ENCODE data around the gene SIX1. TPM values are rescaled to one million over a fixed set of nuclear protein-coding genes. Genes with fewer than 3 reads are reported as not detected.

SIX1 gene
- total and polyA plus RNA-seq, 4 donors: 0.10 to 10.6 (median 1.9) TPM

DNA sequence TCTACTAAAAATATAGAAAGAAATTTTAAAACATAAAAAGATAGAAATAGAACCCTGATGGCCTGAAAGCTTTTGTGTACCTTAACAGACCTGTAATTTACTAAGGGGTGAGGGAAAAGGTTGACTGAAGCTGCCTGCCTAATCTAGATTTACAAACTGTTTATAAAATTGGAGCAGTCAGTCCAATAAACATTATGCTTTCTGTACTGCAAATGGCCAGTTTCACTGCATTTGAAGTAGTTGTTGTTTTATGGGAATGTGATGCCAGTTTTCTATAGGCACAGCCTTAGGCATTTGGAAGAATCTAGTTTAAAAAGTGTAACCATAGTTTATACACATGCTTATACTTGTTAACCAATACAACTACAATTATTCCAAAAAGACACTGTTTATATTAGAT, 19.1 kb downstream of the SIX1 start:
- no peak for DNase-seq
- Histone ChIP-seq H3K9me3 (ENCODE audit: control insufficient read depth, low read length) (no peaks in the 10 kb centered on the region), H3K4me3 (ENCODE audit: low read length in 2 of 2) (no peak overlapping the region), H3K4me1 (ENCODE audit: control insufficient read depth in 1 of 2, insufficient read depth in 2 of 2, low read length in 2 of 2) (no peaks in the 10 kb centered on the region), H3K36me3 (ENCODE audit: control insufficient read depth in 1 of 2, insufficient read depth in 2 of 2, low read length in 1 of 2) (no peaks in the 10 kb centered on the region), H3K27ac (ENCODE audit: low read depth in 1 of 2, low read length in 2 of 2) (no peak overlapping the region), H3K27me3 (ENCODE audit: control insufficient read depth in 1 of 2, insufficient read depth in 2 of 2, low read length in 1 of 2) (no peaks in the 10 kb centered on the region)
- intact Hi-C loops (cut with DNase I): no loop called here
- ATAC-seq (ENCODE audit: low FRiP score): no peak

DNA sequence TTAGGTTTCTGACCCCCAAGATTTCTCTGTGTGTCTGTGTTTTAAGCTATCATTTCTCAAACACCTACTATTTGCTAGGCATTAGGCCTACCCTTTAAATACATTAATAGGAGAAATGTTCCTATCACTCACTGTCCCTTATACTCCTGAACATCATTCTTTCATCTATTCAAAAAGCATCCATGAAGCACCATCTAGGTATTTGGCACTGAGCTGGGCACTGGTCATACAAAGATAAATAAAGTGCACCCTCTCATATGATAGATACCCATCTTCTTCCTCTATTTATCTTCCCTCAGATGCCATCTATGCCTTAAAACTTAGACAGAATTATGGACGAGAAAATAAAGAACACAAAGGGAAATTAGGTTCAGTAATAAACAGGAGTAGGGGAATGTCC, 20.4 kb downstream of the SIX1 start:
- Histone ChIP-seq H3K36me3 (ENCODE audit: control insufficient read depth in 1 of 2, insufficient read depth in 2 of 2, low read length in 1 of 2) (no peaks in the 10 kb centered on the region), H3K27me3 (ENCODE audit: control insufficient read depth in 1 of 2, insufficient read depth in 2 of 2, low read length in 1 of 2) (no peaks in the 10 kb centered on the region), H3K27ac (ENCODE audit: low read depth in 1 of 2, low read length in 2 of 2) (no peak overlapping the region), H3K9me3 (ENCODE audit: control insufficient read depth, low read length) (no peaks in the 10 kb centered on the region), H3K4me1 (ENCODE audit: control insufficient read depth in 1 of 2, insufficient read depth in 2 of 2, low read length in 2 of 2) (no peaks in the 10 kb centered on the region), H3K4me3 (ENCODE audit: low read length in 2 of 2) (no peak overlapping the region)
- intact Hi-C loops (cut with DNase I): no loop called here
- WGBS, 2 donors: 83% methylated on average over 1 of the region's 1 CpG
- DNase-seq (no peak), ATAC-seq (ENCODE audit: low FRiP score) (no peak)

DNA sequence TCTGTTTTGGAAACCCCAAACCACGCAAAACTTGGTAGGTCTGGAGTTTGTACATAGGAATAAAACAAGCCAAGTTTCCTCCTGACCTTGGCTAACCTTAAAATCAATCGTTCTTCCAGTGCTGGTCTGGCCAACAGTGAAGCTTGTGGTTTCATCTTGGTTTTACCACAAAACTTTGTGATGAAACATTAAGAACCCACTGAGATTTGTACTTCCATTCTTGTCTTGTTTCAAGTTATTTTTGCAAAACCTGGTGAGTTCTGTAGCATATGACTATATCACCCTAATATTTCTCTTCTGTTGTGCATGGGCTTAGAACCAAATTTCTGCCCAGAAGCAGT, 26.4 kb downstream of the SIX1 start:
- ATAC-seq (ENCODE audit: low FRiP score): peak; percentile 75
- H3K9me3 ChIP-seq (ENCODE audit: control insufficient read depth, low read length): no peaks in the 10 kb centered on the region

DNA sequence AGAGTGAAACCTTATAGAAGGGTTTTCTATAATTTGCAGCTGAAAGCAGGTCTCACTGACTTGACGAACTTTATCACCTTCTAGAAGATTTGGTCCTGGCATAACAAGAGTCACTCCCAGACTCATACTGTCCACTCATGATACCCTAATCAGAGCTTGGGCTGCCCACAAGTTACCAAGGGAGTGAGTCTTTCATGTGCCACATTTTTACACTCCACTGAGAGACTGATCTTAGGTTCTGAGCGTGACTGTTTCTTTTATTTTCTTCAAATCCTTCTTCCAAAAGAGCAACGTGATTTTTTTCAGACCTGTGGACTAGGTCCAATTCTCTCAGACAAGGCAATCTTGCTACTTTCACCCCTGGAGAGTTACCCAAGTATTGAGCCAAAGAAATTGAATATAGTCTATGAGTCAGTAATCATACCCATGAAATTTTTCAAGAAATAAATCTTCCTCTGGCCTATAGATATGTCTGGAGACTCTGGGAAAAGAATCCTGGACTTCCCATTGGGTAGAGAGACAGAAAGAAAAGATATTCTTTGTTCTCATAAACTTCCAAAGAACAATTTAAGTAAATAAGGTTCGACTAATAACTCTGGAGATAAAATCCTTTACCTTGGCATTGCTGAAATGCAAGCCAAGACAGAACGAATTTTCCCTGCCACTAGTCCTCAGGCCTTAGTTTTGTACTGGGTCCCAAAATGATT, 26.9 kb downstream of the SIX1 start:
- Histone ChIP-seq H3K4me1 (ENCODE audit: control insufficient read depth in 1 of 2, insufficient read depth in 2 of 2, low read length in 2 of 2) (no peaks in the 10 kb centered on the region), H3K27me3 (ENCODE audit: control insufficient read depth in 1 of 2, insufficient read depth in 2 of 2, low read length in 1 of 2) (no peaks in the 10 kb centered on the region), H3K27ac (ENCODE audit: low read depth in 1 of 2, low read length in 2 of 2) (no peak overlapping the region), H3K36me3 (ENCODE audit: control insufficient read depth in 1 of 2, insufficient read depth in 2 of 2, low read length in 1 of 2) (no peaks in the 10 kb centered on the region), H3K4me3 (ENCODE audit: low read length in 2 of 2) (no peak overlapping the region), H3K9me3 (ENCODE audit: control insufficient read depth, low read length) (no peaks in the 10 kb centered on the region)
- ATAC-seq (ENCODE audit: low FRiP score) (peak; percentile 69), DNase-seq (no peak)
- WGBS, 2 donors: 27 to 32% methylated on average over 5 of the region's 5 CpGs
- intact Hi-C loops (cut with DNase I): no loop called here

More for the DNA sequence above, 26.4 kb downstream of the SIX1 start:
- Histone ChIP-seq H3K27me3 (ENCODE audit: control insufficient read depth in 1 of 2, insufficient read depth in 2 of 2, low read length in 1 of 2) (no peaks in the 10 kb centered on the region), H3K4me3 (ENCODE audit: low read length in 2 of 2) (no peak overlapping the region), H3K36me3 (ENCODE audit: control insufficient read depth in 1 of 2, insufficient read depth in 2 of 2, low read length in 1 of 2) (no peaks in the 10 kb centered on the region), H3K4me1 (ENCODE audit: control insufficient read depth in 1 of 2, insufficient read depth in 2 of 2, low read length in 2 of 2) (no peaks in the 10 kb centered on the region), H3K27ac (ENCODE audit: low read depth in 1 of 2, low read length in 2 of 2) (no peak overlapping the region)
- DNase-seq: no peak
- intact Hi-C loops (cut with DNase I): no loop called here
- WGBS, 2 donors: 12 to 13% methylated on average over 2 of the region's 2 CpGs

DNA sequence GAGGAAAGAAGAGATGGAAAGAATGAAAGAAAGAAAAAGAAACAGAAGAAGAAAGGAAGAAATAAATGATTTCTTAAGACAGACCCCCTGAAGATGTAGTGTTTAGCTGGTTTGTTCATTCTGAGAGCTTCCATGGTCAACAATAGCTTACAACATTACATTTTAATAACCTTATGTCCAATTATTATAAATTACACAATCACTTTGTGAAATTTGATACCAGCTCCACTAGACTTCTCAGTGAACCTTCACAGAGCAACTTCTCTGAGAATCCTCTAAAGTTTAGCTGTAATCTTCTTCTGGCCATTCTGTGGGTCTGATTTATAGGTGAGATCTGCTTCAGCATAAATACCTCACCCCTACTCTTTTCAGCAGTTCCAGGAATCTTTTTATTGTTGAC, 27.9 kb downstream of the SIX1 start:
- Histone ChIP-seq H3K27ac (ENCODE audit: low read depth in 1 of 2, low read length in 2 of 2) (no peak overlapping the region), H3K4me3 (ENCODE audit: low read length in 2 of 2) (no peak overlapping the region), H3K27me3 (ENCODE audit: control insufficient read depth in 1 of 2, insufficient read depth in 2 of 2, low read length in 1 of 2) (no peaks in the 10 kb centered on the region), H3K36me3 (ENCODE audit: control insufficient read depth in 1 of 2, insufficient read depth in 2 of 2, low read length in 1 of 2) (no peaks in the 10 kb centered on the region), H3K4me1 (ENCODE audit: control insufficient read depth in 1 of 2, insufficient read depth in 2 of 2, low read length in 2 of 2) (peaks cover 0 to 3% of the 10 kb centered on the region in 2 donors), H3K9me3 (ENCODE audit: control insufficient read depth, low read length) (no peaks in the 10 kb centered on the region)
- intact Hi-C loops (cut with DNase I): no loop called here
- ATAC-seq (ENCODE audit: low FRiP score): no peak
- no peak for DNase-seq

DNA sequence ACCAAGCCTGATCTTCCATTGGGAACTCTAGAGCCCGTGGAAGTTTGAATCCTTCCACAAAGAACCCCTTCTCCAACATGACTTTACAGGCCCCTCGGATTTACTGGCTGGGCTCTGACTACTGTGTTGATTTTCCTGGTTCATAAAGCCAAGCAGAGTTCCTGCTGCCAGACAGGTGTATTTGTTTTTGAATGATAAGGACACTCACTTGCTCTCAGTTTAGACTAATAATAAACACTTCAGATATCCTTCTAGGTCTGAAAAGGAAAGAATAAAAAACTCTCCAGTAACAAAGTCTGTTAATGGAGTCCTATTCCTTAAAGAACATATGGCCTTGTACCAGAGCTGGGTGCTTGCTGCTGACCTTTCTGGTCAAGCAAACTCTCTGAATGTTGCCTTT, 31.0 kb downstream of the SIX1 start:
- no peak overlapping the region for H3K4me3 ChIP-seq (ENCODE audit: low read length in 2 of 2)
- no peaks in the 10 kb centered on the region for H3K36me3 ChIP-seq (ENCODE audit: control insufficient read depth in 1 of 2, insufficient read depth in 2 of 2, low read length in 1 of 2)
- DNase-seq (no peak), ATAC-seq (ENCODE audit: low FRiP score) (no peak)
- peaks cover 0 to 4% of the 10 kb centered on the region in 2 donors for H3K4me1 ChIP-seq (ENCODE audit: control insufficient read depth in 1 of 2, insufficient read depth in 2 of 2, low read length in 2 of 2)
- no peaks in the 10 kb centered on the region for H3K9me3 ChIP-seq (ENCODE audit: control insufficient read depth, low read length)
- no peaks in the 10 kb centered on the region for H3K27me3 ChIP-seq (ENCODE audit: control insufficient read depth in 1 of 2, insufficient read depth in 2 of 2, low read length in 1 of 2)
- H3K27ac ChIP-seq (ENCODE audit: low read depth in 1 of 2, low read length in 2 of 2): no peak overlapping the region
- 80 to 85% methylated on average over 2 of the region's 2 CpGs for WGBS, 2 donors
- intact Hi-C loops (cut with DNase I): no loop called here

DNA sequence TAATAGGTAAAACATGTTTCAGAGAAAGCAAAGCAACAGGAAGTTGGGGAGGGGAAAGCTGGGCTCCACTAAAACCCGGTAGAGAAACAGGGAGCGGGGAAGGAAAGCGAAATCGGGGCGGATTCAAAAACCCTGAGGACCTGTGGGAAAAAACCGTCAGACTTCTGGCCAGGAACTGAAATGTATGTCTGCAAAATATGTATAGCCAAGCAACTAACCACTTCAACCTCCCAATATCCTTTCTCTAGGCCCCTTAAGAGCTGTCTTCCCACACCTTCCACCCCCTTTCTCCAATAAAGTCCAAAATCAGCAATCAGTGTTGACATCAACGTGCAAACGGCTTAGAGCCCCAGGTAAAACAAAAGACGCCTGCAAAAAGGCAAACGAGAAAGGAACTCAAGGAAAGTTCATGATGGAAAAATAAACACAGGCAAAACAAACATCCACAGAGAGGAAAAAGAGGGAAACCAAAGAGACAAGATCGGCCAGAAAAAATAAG, 32.8 kb downstream of the SIX1 start:
- H3K4me1 ChIP-seq (ENCODE audit: control insufficient read depth in 1 of 2, insufficient read depth in 2 of 2, low read length in 2 of 2): peaks cover 0 to 4% of the 10 kb centered on the region in 2 donors
- no peak overlapping the region for H3K27ac ChIP-seq (ENCODE audit: low read depth in 1 of 2, low read length in 2 of 2)
- no peaks in the 10 kb centered on the region for H3K9me3 ChIP-seq (ENCODE audit: control insufficient read depth, low read length)
- H3K4me3 ChIP-seq (ENCODE audit: low read length in 2 of 2): peak overlapping the region in 1 of 2 donors; percentile 4
- intact Hi-C loops (cut with DNase I): no loop called here
- H3K36me3 ChIP-seq (ENCODE audit: control insufficient read depth in 1 of 2, insufficient read depth in 2 of 2, low read length in 1 of 2): no peaks in the 10 kb centered on the region
- no peak for DNase-seq
- no peak for ATAC-seq (ENCODE audit: low FRiP score)
- no peaks in the 10 kb centered on the region for H3K27me3 ChIP-seq (ENCODE audit: control insufficient read depth in 1 of 2, insufficient read depth in 2 of 2, low read length in 1 of 2)
- WGBS, 2 donors: 11 to 18% methylated on average over 11 of the region's 11 CpGs

DNA sequence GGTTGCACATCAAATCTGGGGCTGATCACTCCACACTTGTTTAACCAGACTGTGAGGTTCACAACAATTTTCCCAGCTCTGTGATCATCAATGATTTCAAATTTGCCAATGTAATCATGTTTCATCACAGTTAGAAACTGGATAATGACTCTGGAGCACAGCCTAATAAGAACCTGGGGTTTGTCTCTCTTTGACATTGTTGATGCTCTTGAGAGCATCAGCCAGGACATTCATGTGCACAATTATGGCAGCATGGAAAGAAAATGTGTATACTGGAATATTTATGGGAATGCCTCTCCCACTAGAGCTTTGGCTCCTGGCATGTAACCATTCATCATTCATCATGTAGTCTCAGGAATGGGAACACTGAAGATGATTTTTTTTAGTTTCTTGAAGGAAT, 47.0 kb downstream of the SIX1 start:
- no peak for ATAC-seq (ENCODE audit: low FRiP score)

DNA sequence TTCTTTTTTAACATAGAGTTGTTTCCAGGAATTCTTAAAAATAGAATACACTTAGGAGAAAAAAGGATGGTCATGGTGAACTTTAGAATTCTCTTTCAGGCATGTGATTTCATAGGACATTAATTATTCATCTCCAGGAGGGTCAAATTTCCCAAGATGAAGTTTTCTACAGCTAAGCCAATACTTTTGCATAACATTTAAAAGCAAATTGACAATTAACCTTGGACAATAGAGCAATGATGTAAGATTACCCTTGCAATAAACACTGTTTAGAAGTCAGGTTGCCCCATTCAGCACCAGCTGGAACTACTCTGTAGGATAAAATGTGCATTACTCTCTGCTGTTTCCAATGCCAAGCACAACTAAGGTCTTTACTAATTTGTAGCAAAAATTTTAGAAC, 49.5 kb downstream of the SIX1 start:
- no peak for ATAC-seq (ENCODE audit: low FRiP score)
- DNase-seq: no peak
- Histone ChIP-seq H3K4me3 (ENCODE audit: low read length in 2 of 2) (no peak overlapping the region), H3K27ac (ENCODE audit: low read depth in 1 of 2, low read length in 2 of 2) (no peak overlapping the region), H3K9me3 (ENCODE audit: control insufficient read depth, low read length) (no peaks in the 10 kb centered on the region), H3K36me3 (ENCODE audit: control insufficient read depth in 1 of 2, insufficient read depth in 2 of 2, low read length in 1 of 2) (peaks cover 0 to 2% of the 10 kb centered on the region in 2 donors), H3K27me3 (ENCODE audit: control insufficient read depth in 1 of 2, insufficient read depth in 2 of 2, low read length in 1 of 2) (no peaks in the 10 kb centered on the region), H3K4me1 (ENCODE audit: control insufficient read depth in 1 of 2, insufficient read depth in 2 of 2, low read length in 2 of 2) (no peaks in the 10 kb centered on the region)
- intact Hi-C loops (cut with DNase I): no loop called here

More for the DNA sequence above, 47.0 kb downstream of the SIX1 start:
- Histone ChIP-seq H3K36me3 (ENCODE audit: control insufficient read depth in 1 of 2, insufficient read depth in 2 of 2, low read length in 1 of 2) (peaks cover 0 to 2% of the 10 kb centered on the region in 2 donors), H3K4me1 (ENCODE audit: control insufficient read depth in 1 of 2, insufficient read depth in 2 of 2, low read length in 2 of 2) (no peaks in the 10 kb centered on the region), H3K27me3 (ENCODE audit: control insufficient read depth in 1 of 2, insufficient read depth in 2 of 2, low read length in 1 of 2) (no peaks in the 10 kb centered on the region), H3K4me3 (ENCODE audit: low read length in 2 of 2) (no peak overlapping the region), H3K27ac (ENCODE audit: low read depth in 1 of 2, low read length in 2 of 2) (no peak overlapping the region), H3K9me3 (ENCODE audit: control insufficient read depth, low read length) (no peaks in the 10 kb centered on the region)
- intact Hi-C loops (cut with DNase I): no loop called here
- DNase-seq: no peak

All from aorta (tissue), 5 donors.